GM12873 (cell line): ENCODE data around the gene STXBP5.

Experiments used
- CTCF ChIP-seq: IDR thresholded peaks from 2 replicates; pipeline ENCODE4 v1.5.1; 2012; ENCODE audit warnings: low read depth, mild to moderate bottlenecking, moderate library complexity, low read length, control low read depth; ENCODE audit not compliant: insufficient read depth; ENCODE audit errors: missing control alignments

The STXBP5 gene

GRCh38 chr6:147268254-147268653 lies 64.0 kb downstream of the STXBP5 start:
- TF ChIP-seq CTCF: no peak

- no peak for TF ChIP-seq CTCF
These were observed 69.8 kb downstream of the STXBP5 start for GRCh38 chr6:147274012-147274411.

- TF ChIP-seq CTCF: no peak
These were observed 70.6 kb downstream of the STXBP5 start for GRCh38 chr6:147274776-147275175.

GRCh38 chr6:147278891-147279290 lies 74.7 kb downstream of the STXBP5 start:
- no peak for TF ChIP-seq CTCF

- TF ChIP-seq CTCF: no peak
These were observed 75.2 kb downstream of the STXBP5 start for GRCh38 chr6:147279427-147279826.

- TF ChIP-seq CTCF: no peak
These were observed 77.8 kb downstream of the STXBP5 start for GRCh38 chr6:147281895-147282565.

GRCh38 chr6:147282566-147282959 lies 78.3 kb downstream of the STXBP5 start:
- no peak for TF ChIP-seq CTCF
